H9 (cell line): ENCODE results near the gene NDUFAF4. TPM values are rescaled to one million over a fixed set of nuclear protein-coding genes. Genes with fewer than 3 reads are reported as not detected.

Source experiments
- DNase-seq: peaks from one replicate; pipeline ENCODE4 v3.0.0-alpha.2; 2017
- H2AFZ ChIP-seq: one replicate; pipeline ENCODE4 v1.6.1; 2013; ENCODE audit warnings: mild to moderate bottlenecking, low read length, control low read depth, moderate library complexity
- H2AK5ac ChIP-seq: 2 replicates; pipeline ENCODE4 v1.6.1; 2013; ENCODE audit warnings: low read length, control low read depth, mixed read lengths; ENCODE audit not compliant: insufficient read length
- H2BK120ac ChIP-seq: one replicate; pipeline ENCODE4 v1.6.1; 2013; ENCODE audit warnings: low read depth, mild to moderate bottlenecking, low read length, control low read depth, inconsistent platforms; ENCODE audit not compliant: poor library complexity, severe bottlenecking
- H2BK12ac ChIP-seq: 2 replicates; pipeline ENCODE4 v1.6.1; 2013; ENCODE audit warnings: low read length, control low read depth, mixed read lengths, low read depth; ENCODE audit not compliant: insufficient read length
- H2BK15ac ChIP-seq: 2 replicates; pipeline ENCODE4 v1.6.1; 2013; ENCODE audit warnings: low read depth, low read length, control low read depth
- H2BK20ac ChIP-seq: one replicate; pipeline ENCODE4 v1.6.1; 2013; ENCODE audit warnings: low read depth, mild to moderate bottlenecking, low read length, control low read depth, inconsistent platforms; ENCODE audit not compliant: poor library complexity, severe bottlenecking
- H2BK5ac ChIP-seq: 2 replicates; pipeline ENCODE4 v1.6.1; 2013; ENCODE audit warnings: low read length, control low read depth, mixed read lengths; ENCODE audit not compliant: insufficient read length
- H3K14ac ChIP-seq: 2 replicates; pipeline ENCODE4 v1.6.1; 2013; ENCODE audit warnings: low read length, control low read depth; ENCODE audit not compliant: insufficient read depth
- H3K18ac ChIP-seq: 2 replicates; pipeline ENCODE4 v1.6.1; 2013; ENCODE audit warnings: low read depth, mild to moderate bottlenecking, mixed read lengths, low read length, control low read depth; ENCODE audit not compliant: insufficient read length
- H3K23ac ChIP-seq: 2 replicates; pipeline ENCODE4 v1.6.1; 2013; ENCODE audit warnings: low read length, control low read depth, mixed read lengths, low read depth; ENCODE audit not compliant: insufficient read length
- H3K23me2 ChIP-seq: 2 replicates; pipeline ENCODE4 v1.6.1; 2013; ENCODE audit warnings: low read depth, mild to moderate bottlenecking, mixed read lengths, low read length, control low read depth; ENCODE audit not compliant: insufficient read length, poor library complexity, severe bottlenecking
- H3K27ac ChIP-seq: 2 replicates; pipeline ENCODE4 v1.5.1; 2013; ENCODE audit warnings: low read length, control low read depth, mixed read lengths, low read depth; ENCODE audit not compliant: insufficient read length
- H3K27me3 ChIP-seq: 2 replicates; pipeline ENCODE4 v1.6.1; 2013; ENCODE audit warnings: low read length, control low read depth, inconsistent platforms; ENCODE audit not compliant: insufficient read depth
- H3K4ac ChIP-seq: 2 replicates; pipeline ENCODE4 v1.6.1; 2013; ENCODE audit warnings: low read depth, mild to moderate bottlenecking, control low read depth, inconsistent platforms, low read length, moderate library complexity
- H3K4me1 ChIP-seq: 2 replicates; pipeline ENCODE4 v1.6.1; 2013; ENCODE audit warnings: low read length, control low read depth, inconsistent platforms; ENCODE audit not compliant: insufficient read depth
- H3K4me2 ChIP-seq: 2 replicates; pipeline ENCODE4 v1.6.1; 2013; ENCODE audit warnings: low read length, control low read depth, mixed read lengths; ENCODE audit not compliant: insufficient read length, insufficient read depth
- H3K56ac ChIP-seq: 2 replicates; pipeline ENCODE4 v1.6.1; 2013; ENCODE audit warnings: low read depth, mild to moderate bottlenecking, mixed read lengths, low read length, control low read depth; ENCODE audit not compliant: insufficient read length
- H3K79me1 ChIP-seq: 2 replicates; pipeline ENCODE4 v1.6.1; 2013; ENCODE audit warnings: low read depth, mild to moderate bottlenecking, moderate library complexity, low read length, control low read depth, inconsistent platforms; ENCODE audit not compliant: insufficient read depth, poor library complexity, severe bottlenecking
- H3K79me2 ChIP-seq: 2 replicates; pipeline ENCODE4 v1.6.1; 2013; ENCODE audit warnings: low read length, control low read depth, inconsistent platforms; ENCODE audit not compliant: insufficient read depth
- H3K9ac ChIP-seq: 2 replicates; pipeline ENCODE4 v1.6.1; 2013; ENCODE audit warnings: low read length, control low read depth, mixed read lengths; ENCODE audit not compliant: insufficient read length; ENCODE audit errors: extremely low read depth
- H3K9me3 ChIP-seq: one replicate; pipeline ENCODE4 v1.6.1; 2013; ENCODE audit warnings: low read depth, low read length, inconsistent platforms; ENCODE audit not compliant: control insufficient read depth
- H3T11ph ChIP-seq: one replicate; pipeline ENCODE4 v1.6.1; 2013; ENCODE audit warnings: mild to moderate bottlenecking, low read length, control low read depth, inconsistent platforms
- H4K20me1 ChIP-seq: one replicate; pipeline ENCODE4 v1.6.1; 2013; ENCODE audit not compliant: control insufficient read depth, insufficient read length, insufficient read depth
- H4K5ac ChIP-seq: 2 replicates; pipeline ENCODE4 v1.6.1; 2013; ENCODE audit warnings: low read depth, mild to moderate bottlenecking, mixed read lengths, low read length, control low read depth; ENCODE audit not compliant: insufficient read length
- H4K8ac ChIP-seq: replicated peaks from 2 replicates; pipeline ENCODE4 v1.6.1; 2013; ENCODE audit warnings: low read length, control low read depth, mixed read lengths, low read depth; ENCODE audit not compliant: insufficient read length
- H4K91ac ChIP-seq: 2 replicates; pipeline ENCODE4 v1.6.1; 2013; ENCODE audit warnings: low read depth, mild to moderate bottlenecking, moderate library complexity, mixed read lengths, low read length, control low read depth; ENCODE audit not compliant: insufficient read length
- H3K27ac Mint-ChIP-seq, 3 experiments: 2 replicates in 2 of 3; 3 replicates in 1 of 3; pipeline ENCODE4 v1.8.0; 2020 to 2021; ENCODE audit warnings: mixed read lengths in 3 of 3, mild to moderate bottlenecking in 1 of 3, moderate library complexity in 1 of 3
- H3K27me3 Mint-ChIP-seq: 2 replicates; pipeline ENCODE4 v1.8.0; 2021; ENCODE audit warnings: low read depth, mild to moderate bottlenecking, moderate library complexity, mixed read lengths
- H3K36me3 Mint-ChIP-seq, 3 experiments: 2 replicates in 2 of 3; 3 replicates in 1 of 3; pipeline ENCODE4 v1.8.0; 2020 to 2021; ENCODE audit warnings: low read depth in 3 of 3, mixed read lengths in 3 of 3; ENCODE audit not compliant: insufficient read depth in 1 of 3
- H3K4me1 Mint-ChIP-seq, 2 experiments: 2 replicates each; pipeline ENCODE4 v1.8.0; 2020; ENCODE audit warnings: mixed read lengths in 2 of 2
- H3K4me3 Mint-ChIP-seq, 2 experiments: 2 replicates in 1 of 2; 3 replicates in 1 of 2; pipeline ENCODE4 v1.8.0; 2020 to 2021; ENCODE audit warnings: mild to moderate bottlenecking in 2 of 2, mixed read lengths in 2 of 2, moderate library complexity in 1 of 2
- H3K9me3 Mint-ChIP-seq, 2 experiments: 2 replicates in 1 of 2; 3 replicates in 1 of 2; pipeline ENCODE4 v1.8.0; 2020; ENCODE audit warnings: mild to moderate bottlenecking in 2 of 2, mixed read lengths in 2 of 2, moderate library complexity in 1 of 2
- WGBS: extraction: QIAGEN DNeasy Blood & Tissue Kit; methylation state at CpG from one replicate; pipeline ENCODE4 v1.1.7; 2013; ENCODE audit warnings: missing lambda C conversion rate, low lambda C conversion rate, mixed read lengths; ENCODE audit not compliant: insufficient read length; ENCODE audit errors: extremely low coverage; 5-methylcytosine and 5-hydroxymethylcytosine counted together
- total RNA-seq: library from RNA; stranded (reverse); gene quantifications from 2 replicates; pipeline ENCODE4 v1.2.1, GENCODE V29; 2021
- TF ChIP-seq, protein P1 (sequence below): fragments of 200-600 bp; sonication (generic); conservative IDR thresholded peaks from 3 replicates; pipeline ENCODE4 v1.8.0; 2021; ENCODE audit warnings: antibody characterized with exemption, mild to moderate bottlenecking

Gene NDUFAF4
- total RNA-seq, 1 experiment from 2014 or later: 86.6 TPM

DNA sequence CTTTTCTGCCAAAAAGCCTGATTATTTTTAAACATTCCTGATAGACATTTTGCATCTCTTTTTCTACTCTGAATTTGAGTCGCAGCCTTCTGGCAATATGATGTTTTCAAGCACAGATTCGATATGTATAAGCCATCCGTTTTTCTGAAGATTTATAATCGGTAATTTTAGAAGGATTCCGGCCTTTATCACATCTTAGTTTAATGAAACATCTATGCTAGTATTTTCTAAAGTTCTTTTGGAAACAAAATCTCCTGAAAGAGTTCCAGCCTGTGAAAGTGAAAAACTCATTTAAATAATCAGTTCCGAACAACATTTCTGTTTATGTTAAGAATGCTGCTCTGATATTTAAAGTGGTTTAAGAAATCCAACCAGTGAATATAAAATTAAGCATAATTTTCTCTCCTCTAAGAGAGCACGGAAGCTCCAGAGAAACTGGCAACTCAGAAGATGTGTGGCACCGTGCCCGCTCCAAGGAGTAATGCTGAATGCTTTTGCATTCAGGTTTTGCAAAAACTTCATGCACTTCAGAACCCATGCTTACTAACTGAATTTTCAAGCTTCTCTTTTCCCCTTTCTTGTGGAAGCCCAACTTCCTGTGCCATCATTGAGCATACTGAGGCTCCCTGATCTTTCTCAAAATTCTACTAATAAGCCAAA lies 20.7 kb downstream of the NDUFAF4 start:
- H3K27me3 Mint-ChIP-seq: no peaks in the 10 kb centered on the region
- no peak overlapping the region for H3K4me2 ChIP-seq

More for the DNA sequence above, 20.7 kb downstream of the NDUFAF4 start:
- Histone ChIP-seq H2BK12ac (no peak overlapping the region), H2AK5ac (no peak overlapping the region), H3K27me3 (no peaks in the 10 kb centered on the region; the same call in 1 of the 2 replicates), H3K14ac (no peak overlapping the region), H4K91ac (no peak overlapping the region), H3K27ac (no peak overlapping the region), H2BK15ac (no peak overlapping the region), H3K18ac (no peak overlapping the region), H3K56ac (no peak overlapping the region), H4K8ac (no peak overlapping the region), H2AFZ (no peak overlapping the region), H3K23ac (no peak overlapping the region), H3T11ph (no peak overlapping the region), H3K79me2 (no peaks in the 10 kb centered on the region), H3K9me3 (no peaks in the 10 kb centered on the region), H3K4ac (no peak overlapping the region), H2BK20ac (no peak overlapping the region), H3K79me1 (no peaks in the 10 kb centered on the region), H4K5ac (no peak overlapping the region), H4K20me1 (no peaks in the 10 kb centered on the region), H2BK5ac (no peak overlapping the region), H2BK120ac (no peak overlapping the region), H3K4me1 (no peaks in the 10 kb centered on the region), H3K9ac (no peak overlapping the region), H3K23me2 (no peaks in the 10 kb centered on the region)
- DNase-seq: no peak
- no peaks in the 10 kb centered on the region; a peak in 1 of 4 replicates for H3K4me1 Mint-ChIP-seq
- WGBS: no CpG with 5 or more reads among the region's 9 CpGs
- no peak overlapping the region for H3K4me3 Mint-ChIP-seq
- no peak overlapping the region for H3K27ac Mint-ChIP-seq
- H3K9me3 Mint-ChIP-seq: no peaks in the 10 kb centered on the region
- H3K36me3 Mint-ChIP-seq: no peaks in the 10 kb centered on the region
- TF ChIP-seq, protein P1, sequence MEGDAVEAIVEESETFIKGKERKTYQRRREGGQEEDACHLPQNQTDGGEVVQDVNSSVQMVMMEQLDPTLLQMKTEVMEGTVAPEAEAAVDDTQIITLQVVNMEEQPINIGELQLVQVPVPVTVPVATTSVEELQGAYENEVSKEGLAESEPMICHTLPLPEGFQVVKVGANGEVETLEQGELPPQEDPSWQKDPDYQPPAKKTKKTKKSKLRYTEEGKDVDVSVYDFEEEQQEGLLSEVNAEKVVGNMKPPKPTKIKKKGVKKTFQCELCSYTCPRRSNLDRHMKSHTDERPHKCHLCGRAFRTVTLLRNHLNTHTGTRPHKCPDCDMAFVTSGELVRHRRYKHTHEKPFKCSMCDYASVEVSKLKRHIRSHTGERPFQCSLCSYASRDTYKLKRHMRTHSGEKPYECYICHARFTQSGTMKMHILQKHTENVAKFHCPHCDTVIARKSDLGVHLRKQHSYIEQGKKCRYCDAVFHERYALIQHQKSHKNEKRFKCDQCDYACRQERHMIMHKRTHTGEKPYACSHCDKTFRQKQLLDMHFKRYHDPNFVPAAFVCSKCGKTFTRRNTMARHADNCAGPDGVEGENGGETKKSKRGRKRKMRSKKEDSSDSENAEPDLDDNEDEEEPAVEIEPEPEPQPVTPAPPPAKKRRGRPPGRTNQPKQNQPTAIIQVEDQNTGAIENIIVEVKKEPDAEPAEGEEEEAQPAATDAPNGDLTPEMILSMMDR: no peak
